ENCODE data around the gene PPP4R3A. TPM values are rescaled to one million over a fixed set of nuclear protein-coding genes. Genes with fewer than 3 reads are reported as not detected.

PPP4R3A gene
- total RNA-seq, 2 experiments from 2014 or later = 106 to 111 TPM

DNA sequence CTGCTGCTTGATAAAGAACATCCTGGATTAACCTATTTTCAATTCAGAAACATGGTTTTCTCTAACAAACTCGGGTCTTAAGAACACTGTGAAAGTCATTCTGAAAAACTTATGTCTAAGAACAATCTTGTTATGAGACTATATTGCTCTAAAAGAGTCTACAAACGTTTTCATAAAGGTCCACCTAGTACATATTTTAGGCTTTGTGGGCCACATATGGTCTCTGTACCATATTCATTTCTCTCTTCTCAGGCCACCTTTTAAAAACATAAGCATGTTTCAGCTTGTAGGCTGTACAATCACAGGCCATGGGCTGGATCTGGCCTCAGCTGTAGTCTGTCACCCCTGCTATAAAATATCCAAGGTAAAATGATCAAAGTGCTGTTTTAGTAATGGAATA, 39.9 kb downstream of the PPP4R3A start:
- Mint-ChIP-seq H3K27me3 (no peaks in the 10 kb centered on the region), H3K36me3 (ENCODE audit: low read depth) (peaks cover 58% of the 10 kb centered on the region), H3K4me3 (no peak overlapping the region), H3K9me3 (no peaks in the 10 kb centered on the region), H3K27ac (peak overlapping the region; percentile 48), H3K4me1 (ENCODE audit: low read depth) (peaks cover 32% of the 10 kb centered on the region)
- POLR2A ChIA-PET = no interaction called here
- ATAC-seq (no peak), DNase-seq (no peak)
- CTCF ChIA-PET = no interaction called here
- intact Hi-C loops (cut with micrococcal nuclease) = no loop called here
- TF ChIP-seq, protein P1, sequence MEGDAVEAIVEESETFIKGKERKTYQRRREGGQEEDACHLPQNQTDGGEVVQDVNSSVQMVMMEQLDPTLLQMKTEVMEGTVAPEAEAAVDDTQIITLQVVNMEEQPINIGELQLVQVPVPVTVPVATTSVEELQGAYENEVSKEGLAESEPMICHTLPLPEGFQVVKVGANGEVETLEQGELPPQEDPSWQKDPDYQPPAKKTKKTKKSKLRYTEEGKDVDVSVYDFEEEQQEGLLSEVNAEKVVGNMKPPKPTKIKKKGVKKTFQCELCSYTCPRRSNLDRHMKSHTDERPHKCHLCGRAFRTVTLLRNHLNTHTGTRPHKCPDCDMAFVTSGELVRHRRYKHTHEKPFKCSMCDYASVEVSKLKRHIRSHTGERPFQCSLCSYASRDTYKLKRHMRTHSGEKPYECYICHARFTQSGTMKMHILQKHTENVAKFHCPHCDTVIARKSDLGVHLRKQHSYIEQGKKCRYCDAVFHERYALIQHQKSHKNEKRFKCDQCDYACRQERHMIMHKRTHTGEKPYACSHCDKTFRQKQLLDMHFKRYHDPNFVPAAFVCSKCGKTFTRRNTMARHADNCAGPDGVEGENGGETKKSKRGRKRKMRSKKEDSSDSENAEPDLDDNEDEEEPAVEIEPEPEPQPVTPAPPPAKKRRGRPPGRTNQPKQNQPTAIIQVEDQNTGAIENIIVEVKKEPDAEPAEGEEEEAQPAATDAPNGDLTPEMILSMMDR (IDR thresholded peaks at IDR 0.05) = no peak

- H3K4me3 Mint-ChIP-seq = no peak overlapping the region
- peaks cover 59% of the 10 kb centered on the region for H3K36me3 Mint-ChIP-seq (ENCODE audit: low read depth)
- peak overlapping the region; percentile 31 for H3K27ac Mint-ChIP-seq
- ATAC-seq (no peak), DNase-seq (no peak)
- H3K4me1 Mint-ChIP-seq (ENCODE audit: low read depth) = peaks cover 46% of the 10 kb centered on the region
- TF ChIP-seq, protein P1 (IDR thresholded peaks at IDR 0.05) = no peak
- intact Hi-C loops (cut with micrococcal nuclease) = no loop called here
- no peaks in the 10 kb centered on the region for H3K27me3 Mint-ChIP-seq
- CTCF ChIA-PET = no interaction called here
- POLR2A ChIA-PET = interaction anchor here (0.6 to 1.4 kb wide), 2 partner anchors 13 to 1230 kb away, joined by 3 read pairs; no protein-coding TSS in a partner anchor
- H3K9me3 Mint-ChIP-seq = no peaks in the 10 kb centered on the region
These were observed 43.9 kb downstream of the PPP4R3A start for GRCh38 chr14:91466192-91466591.

DNA sequence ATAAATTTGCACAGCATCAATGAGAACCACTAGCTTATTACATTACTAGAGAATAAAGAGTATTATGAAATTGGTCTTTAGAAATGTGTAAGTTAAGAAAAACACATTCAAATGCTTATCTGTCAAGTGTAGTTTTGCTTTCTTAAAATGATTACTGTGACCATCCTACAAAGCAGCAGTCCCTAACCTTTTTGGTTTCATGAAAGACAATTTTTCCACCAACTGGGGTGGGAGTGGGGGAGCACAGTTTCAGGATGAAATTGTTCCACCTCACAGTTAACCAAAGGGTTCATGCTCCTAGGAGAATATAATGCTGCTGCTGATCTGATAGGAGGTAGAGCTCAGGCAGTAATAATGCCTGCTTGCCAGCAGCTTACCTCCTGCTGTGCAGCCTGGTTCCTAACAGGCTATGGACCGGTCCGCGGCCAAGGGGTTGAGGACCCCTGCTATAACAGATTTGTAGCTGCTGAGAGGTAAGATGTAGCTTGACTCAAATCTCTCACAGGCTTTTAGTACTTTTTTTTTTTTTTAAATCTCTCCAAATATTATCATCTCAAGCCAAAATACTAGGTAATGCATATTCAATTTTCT, 45.4 kb downstream of the PPP4R3A start:
- intact Hi-C loops (cut with micrococcal nuclease) = no loop called here
- peak; percentile 17 for DNase-seq
- Mint-ChIP-seq H3K4me3 (no peak overlapping the region), H3K27ac (peak overlapping the region; percentile 83), H3K4me1 (ENCODE audit: low read depth) (peaks cover 36% of the 10 kb centered on the region), H3K36me3 (ENCODE audit: low read depth) (peaks cover 60% of the 10 kb centered on the region), H3K9me3 (no peaks in the 10 kb centered on the region), H3K27me3 (no peaks in the 10 kb centered on the region)
- CTCF ChIA-PET = interaction anchor here (1.0 to 1.9 kb wide), 2 partner anchors 9 to 16 kb away, joined by 3 to 4 read pairs; no protein-coding TSS in a partner anchor
- ATAC-seq = peak; percentile 64
- TF ChIP-seq, protein P1 (IDR thresholded peaks at IDR 0.05) = no peak
- POLR2A ChIA-PET = interaction anchor here (0.9 to 2.6 kb wide), 4 partner anchors 11 to 44 kb away, joined by 3 to 11 read pairs (median 8); partner anchors contain the start of gene PPP4R3A

- no peaks in the 10 kb centered on the region for H3K9me3 Mint-ChIP-seq
- H3K27me3 Mint-ChIP-seq = no peaks in the 10 kb centered on the region
- H3K4me3 Mint-ChIP-seq = no peak overlapping the region
- DNase-seq (no peak), ATAC-seq (no peak)
- POLR2A ChIA-PET = no interaction called here
- CTCF ChIA-PET = interaction anchor here (0.6 kb wide), 1 partner anchor 923 kb away, joined by 3 read pairs; no protein-coding TSS in a partner anchor
- H3K27ac Mint-ChIP-seq = peak overlapping the region; percentile 28
- H3K36me3 Mint-ChIP-seq (ENCODE audit: low read depth) = peaks cover 59% of the 10 kb centered on the region
- peaks cover 33% of the 10 kb centered on the region for H3K4me1 Mint-ChIP-seq (ENCODE audit: low read depth)
- TF ChIP-seq, protein P1 (IDR thresholded peaks at IDR 0.05) = no peak
- intact Hi-C loops (cut with micrococcal nuclease) = no loop called here
These were observed 51.5 kb downstream of the PPP4R3A start for GRCh38 chr14:91458612-91459011.

GRCh38 chr14:91456283-91456682, 53.8 kb downstream of the PPP4R3A start:
- peaks cover 43% of the 10 kb centered on the region for H3K36me3 Mint-ChIP-seq (ENCODE audit: low read depth)
- H3K27ac Mint-ChIP-seq = peak overlapping the region; percentile 8
- DNase-seq (no peak), ATAC-seq (no peak)
- CTCF ChIA-PET = interaction anchor here (1.0 kb wide), 1 partner anchor 29 kb away, joined by 3 read pairs; no protein-coding TSS in a partner anchor
- TF ChIP-seq, protein P1 (IDR thresholded peaks at IDR 0.05) = no peak
- H3K9me3 Mint-ChIP-seq = no peaks in the 10 kb centered on the region
- no peaks in the 10 kb centered on the region for H3K27me3 Mint-ChIP-seq
- H3K4me3 Mint-ChIP-seq = no peak overlapping the region
- intact Hi-C loops (cut with micrococcal nuclease) = no loop called here
- POLR2A ChIA-PET = no interaction called here
- peaks cover 29% of the 10 kb centered on the region for H3K4me1 Mint-ChIP-seq (ENCODE audit: low read depth)

Data from activated CD8-positive, alpha-beta T cell treated with anti-CD3 and anti-CD28 coated beads for 36 hours (primary cell).